Left renal cortex interstitium (tissue), 4 donors: ENCODE data around the gene TGFBR3. TPM values are rescaled to one million over a fixed set of nuclear protein-coding genes. Genes with fewer than 3 reads are reported as not detected.

ENCODE experiments used
- DNase-seq, 4 donors: peaks; one replicate each; pipeline ENCODE4 v3.0.0-alpha.2; 2013; ENCODE audit warnings: low read depth in 4 of 4, low spot score in 2 of 4, missing footprints in 1 of 4
- polyA plus RNA-seq, 4 donors: library from polyadenylated mRNA; unstranded; fragments of 120-200 nt; gene quantifications; one replicate each; pipeline ENCODE4 v1.2.1, GENCODE V29; 2013; ENCODE audit not compliant: insufficient read length in 4 of 4

TGFBR3 gene
- polyA plus RNA-seq, 4 donors = 99.1 to 118 (median 110) TPM

DNA sequence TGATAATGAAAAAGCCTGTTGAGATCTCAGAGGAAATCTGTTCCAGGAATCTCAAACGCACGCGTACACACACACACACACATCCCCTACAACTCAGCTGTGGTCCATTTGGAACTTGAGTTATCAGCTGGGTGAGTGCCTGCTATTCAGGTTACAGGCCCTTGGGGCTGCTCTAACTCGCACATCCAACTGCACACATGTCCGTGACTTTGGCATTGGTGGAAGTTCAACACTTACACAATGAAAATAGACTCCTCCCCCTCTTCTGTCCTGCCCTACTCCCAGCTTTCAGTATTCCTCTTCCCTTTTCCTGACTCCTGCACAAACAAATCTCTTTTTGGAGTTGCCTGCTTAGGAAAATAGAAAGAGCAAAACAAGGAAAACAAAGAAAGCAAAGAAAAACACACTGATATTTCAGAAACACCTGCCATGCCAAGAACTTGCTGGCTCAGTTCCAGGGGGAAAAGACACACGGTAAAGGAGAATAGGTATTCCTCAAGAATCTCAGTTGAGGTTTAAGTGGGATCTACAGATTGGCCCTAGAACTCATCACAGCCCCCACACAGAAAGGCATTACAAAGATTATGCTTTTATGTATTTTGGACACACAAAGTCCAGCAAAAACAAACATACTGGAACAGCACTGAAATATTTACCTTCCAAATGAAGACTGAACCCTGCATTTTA, 140.9 kb downstream of the TGFBR3 start:
- no peak for DNase-seq

DNA sequence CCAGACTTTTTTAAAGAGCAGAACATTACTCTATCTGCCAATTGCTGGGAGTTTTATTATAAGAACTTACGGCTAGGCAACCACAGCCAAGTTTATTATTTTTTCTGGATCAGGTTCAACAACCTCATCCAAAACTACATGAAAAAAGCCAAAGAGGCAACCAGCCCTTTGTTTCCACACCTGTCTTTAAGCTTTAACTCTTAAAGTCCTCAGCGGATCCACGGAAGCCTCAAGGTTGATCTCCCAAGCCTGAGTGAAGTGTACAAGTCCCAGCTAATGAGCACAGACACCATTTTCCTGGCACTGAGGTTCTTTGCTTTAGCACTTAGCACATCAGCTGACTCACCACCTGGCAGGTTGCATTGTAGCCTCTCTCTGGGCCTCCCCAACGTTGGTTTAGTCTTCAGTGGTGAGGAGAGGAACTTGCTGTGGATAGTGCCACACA, 143.1 kb downstream of the TGFBR3 start:
- DNase-seq = no peak

GRCh38 chr1:91741906-91742305, 144.0 kb downstream of the TGFBR3 start:
- DNase-seq = no peak

- no peak for DNase-seq
Measured at GRCh38 chr1:91741301-91741700, 144.7 kb downstream of the TGFBR3 start.

DNA sequence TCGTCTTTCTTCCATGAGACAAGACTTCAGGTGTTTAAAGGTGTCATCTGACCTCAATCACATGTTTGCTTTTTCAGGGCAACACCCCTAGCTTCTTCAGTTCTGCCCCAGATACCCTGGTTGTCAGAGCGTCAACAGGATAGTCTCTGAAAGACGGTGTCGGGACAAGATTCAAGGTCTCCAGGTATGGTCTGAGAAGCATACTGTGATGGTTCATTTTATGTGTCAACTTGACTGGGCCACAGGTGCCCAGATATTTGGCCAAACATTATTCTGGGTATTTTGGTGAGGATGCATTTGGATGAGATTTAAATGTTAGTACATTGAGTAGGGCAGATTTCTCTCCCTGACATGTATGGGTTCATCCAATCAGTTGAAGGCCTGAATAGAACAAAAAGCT, 148.3 kb downstream of the TGFBR3 start:
- no peak for DNase-seq

GRCh38 chr1:91736715-91737615, 149.0 kb downstream of the TGFBR3 start:
- no peak for DNase-seq

DNA sequence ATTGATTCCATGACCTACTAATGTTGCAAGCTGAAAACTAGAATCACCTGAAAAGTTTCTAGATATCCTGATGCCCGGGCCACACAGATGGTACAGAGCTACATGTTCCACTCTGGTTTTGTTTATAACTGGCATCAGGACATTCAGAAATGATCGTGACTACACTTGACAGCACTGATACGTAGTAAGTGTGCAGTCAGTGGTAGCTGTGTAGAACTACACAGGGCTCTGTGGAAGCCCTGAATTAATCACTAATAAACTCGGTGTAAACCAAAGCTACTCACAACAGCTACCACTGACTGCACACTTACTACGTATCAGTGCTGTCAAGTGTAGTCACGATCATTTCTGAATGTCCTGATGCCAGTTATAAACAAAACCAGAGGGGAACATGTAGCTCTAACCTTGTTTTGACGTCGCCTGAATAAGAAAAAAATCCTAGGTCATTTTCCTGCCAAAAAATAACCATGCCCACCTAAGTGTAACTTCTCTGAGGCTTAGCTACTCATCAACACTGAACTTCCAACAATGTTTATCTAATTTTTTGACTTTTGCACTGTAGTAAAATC, 149.7 kb downstream of the TGFBR3 start:
- no peak for DNase-seq

DNA sequence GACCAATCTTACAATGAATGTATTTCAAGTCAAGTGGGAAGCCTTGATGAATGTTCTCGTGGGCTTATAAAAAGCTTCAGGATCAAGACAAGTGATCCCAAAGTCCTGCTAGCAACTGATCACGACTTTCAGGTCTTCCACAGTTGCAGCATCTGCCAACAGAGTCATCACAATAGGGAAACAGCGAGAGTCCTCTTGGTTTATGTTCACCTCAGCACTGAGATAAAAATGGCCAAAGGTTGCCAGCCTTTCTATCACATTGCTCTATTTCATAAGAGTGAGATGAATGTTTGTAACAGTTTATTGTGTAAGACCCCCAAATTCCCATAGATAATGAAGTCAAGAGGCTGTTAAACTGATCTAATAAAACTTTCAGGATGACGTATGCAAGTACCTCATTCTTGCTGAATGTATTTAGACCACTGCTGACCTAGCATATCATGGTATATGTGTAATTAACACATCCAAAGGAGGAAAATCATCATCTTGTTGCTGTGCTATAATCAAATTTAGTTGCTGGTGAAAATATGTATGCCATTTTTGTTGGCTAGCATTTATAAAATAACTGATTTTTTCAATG, 150.6 kb downstream of the TGFBR3 start:
- DNase-seq = no peak

DNA sequence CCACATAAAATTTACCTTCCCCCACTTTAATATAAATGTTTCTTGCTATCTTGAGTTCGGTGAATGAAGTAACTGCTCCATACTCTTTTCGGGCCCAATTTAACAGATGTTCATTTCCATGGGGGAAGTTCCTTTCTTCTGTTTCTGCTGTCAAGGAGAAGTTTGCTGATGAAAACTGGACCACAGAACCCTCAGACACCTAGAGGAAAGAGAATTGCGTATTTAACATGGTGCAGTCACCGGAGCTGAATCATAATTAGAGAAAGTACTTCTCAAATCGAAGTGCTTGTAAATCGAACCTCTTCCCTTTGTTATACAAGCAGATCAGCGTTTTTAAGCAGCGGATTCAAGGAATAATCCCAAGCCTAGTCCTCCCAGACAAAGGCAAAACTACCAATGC, 151.2 kb downstream of the TGFBR3 start:
- no peak for DNase-seq

DNA sequence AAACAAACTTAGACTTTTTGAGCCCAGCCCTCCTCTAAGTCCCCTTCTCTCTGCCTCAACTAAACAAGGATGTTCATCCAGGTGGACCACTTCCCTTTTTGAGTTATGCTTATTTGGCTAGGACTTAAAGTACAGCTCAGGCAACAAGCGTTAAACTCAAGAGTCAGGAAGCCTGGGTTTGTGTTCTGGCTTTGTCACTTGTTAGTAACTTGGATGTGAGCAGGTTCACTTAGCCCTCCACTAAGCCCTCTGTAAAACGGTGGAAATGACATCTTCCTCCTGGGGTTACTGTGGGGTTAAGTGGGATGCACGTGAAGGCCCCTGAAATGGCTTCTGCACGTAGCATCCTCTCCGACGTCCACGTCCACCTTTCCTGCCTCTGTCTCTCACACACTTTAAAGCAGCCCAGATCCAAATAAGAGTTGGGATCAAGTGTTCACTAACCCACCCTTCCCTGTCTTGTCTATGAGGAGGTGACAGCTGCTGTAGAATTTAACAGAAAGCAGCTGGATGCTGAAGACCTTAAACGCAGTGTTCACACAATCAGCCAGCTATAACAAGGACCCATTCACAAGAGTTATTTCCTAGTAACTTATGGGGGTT, 152.7 kb downstream of the TGFBR3 start:
- no peak for DNase-seq

- DNase-seq = no peak
Measured at GRCh38 chr1:91732291-91733107, 153.5 kb downstream of the TGFBR3 start.

GRCh38 chr1:91731815-91732214, 154.1 kb downstream of the TGFBR3 start:
- no peak for DNase-seq

DNA sequence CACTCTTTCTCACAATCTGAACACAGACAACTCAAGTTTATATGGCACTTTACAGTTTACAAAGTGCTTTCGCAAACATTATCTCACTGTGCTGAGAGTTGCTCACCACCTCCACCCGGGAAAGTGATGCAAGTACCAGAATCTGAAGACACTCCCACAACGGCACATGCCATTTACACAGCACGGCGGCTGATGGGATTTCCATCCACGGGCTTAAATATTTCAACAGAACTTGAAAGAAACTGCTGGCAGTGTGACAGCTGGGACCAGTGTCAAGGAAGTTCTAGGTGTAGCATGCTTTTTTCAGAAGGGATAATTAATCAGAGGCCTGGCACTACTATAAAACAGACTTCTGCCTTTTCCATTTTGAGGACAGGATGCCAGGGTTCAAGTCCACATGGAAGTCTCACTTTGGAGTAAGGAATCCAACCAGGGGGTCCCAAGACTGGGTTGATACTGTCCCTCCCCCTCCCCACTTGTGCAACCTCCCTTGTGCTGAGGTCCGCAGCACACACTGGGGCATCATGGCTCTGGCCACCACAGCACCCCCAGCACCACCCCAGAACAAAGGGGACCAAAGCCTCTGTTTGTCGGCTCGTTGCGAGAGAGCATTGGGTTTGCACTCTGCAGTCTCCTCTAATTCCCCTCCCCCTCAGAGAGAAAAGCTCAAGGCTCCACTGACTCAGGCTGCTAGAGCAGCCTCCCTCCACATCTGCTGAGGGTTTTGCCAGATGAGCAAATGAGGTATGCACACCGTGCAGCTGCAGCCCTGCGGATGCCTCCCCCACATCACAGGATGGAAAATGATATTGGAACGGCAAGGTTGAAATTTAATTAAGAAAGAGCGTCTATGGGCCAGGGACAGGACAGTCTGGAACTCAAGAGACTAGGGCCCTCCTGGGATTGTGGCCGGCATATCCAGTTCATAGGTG, 154.9 kb downstream of the TGFBR3 start:
- no peak for DNase-seq

- DNase-seq = no peak
Measured at GRCh38 chr1:91729621-91730358, 156.2 kb downstream of the TGFBR3 start.

GRCh38 chr1:91727763-91728162, 158.2 kb downstream of the TGFBR3 start:
- no peak for DNase-seq

GRCh38 chr1:91725989-91726721, 159.8 kb downstream of the TGFBR3 start:
- no peak for DNase-seq

DNA sequence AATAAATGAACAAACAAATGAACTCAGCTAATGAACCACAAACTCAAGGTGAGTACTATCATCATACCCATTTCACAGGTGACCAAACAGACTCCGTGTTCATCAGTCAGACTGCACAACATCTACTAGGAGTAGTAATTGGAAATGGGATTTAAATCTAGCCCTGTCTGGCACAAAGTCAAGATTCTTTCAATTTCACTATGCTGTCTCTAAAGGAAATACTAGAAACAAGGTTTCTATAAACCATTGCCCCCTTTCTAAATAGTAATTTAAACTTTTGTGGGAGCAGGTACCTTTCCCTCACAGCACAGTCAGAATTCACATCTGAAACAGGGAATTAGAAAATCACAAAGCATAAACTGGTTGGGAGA, 160.3 kb downstream of the TGFBR3 start:
- no peak for DNase-seq

- no peak for DNase-seq
Measured at GRCh38 chr1:91724644-91725043, 161.3 kb downstream of the TGFBR3 start.
